GM21723 (cell line): ENCODE data around the gene SPCS3.
"Not testable (repeated sequence)": the region's sequence is repeated elsewhere in the genome, so short reads cannot be mapped to it uniquely, and the experiment has no call there.

Source experiments
- ATAC-seq: cut with Tn5 transposase; IDR thresholded peaks from one replicate; pipeline ENCODE4 v1.9.1; 2021; ENCODE audit warnings: mild to moderate bottlenecking, moderate library complexity; ENCODE audit not compliant: unreplicated experiment

SPCS3 gene

DNA sequence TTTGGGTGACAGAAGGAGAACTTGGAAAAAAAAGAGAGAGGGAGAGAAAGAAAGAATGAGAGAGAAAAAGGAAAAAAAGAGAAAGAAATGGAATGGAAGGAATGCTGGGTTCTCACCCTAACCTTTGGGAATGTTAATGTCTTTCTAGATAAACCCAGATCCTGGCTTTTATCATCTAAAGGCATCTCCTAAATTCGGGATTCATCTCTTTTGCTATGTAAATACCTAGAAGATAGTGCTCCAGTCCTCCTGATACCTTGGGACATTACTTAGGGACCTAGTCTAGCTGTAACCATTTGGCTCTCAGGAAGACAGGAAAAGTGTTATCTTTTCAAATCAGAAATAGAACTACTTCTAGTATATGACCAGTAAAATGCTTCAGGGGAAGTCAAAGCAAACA, 15.8 kb upstream of the SPCS3 start:
- ATAC-seq, result no peak

DNA sequence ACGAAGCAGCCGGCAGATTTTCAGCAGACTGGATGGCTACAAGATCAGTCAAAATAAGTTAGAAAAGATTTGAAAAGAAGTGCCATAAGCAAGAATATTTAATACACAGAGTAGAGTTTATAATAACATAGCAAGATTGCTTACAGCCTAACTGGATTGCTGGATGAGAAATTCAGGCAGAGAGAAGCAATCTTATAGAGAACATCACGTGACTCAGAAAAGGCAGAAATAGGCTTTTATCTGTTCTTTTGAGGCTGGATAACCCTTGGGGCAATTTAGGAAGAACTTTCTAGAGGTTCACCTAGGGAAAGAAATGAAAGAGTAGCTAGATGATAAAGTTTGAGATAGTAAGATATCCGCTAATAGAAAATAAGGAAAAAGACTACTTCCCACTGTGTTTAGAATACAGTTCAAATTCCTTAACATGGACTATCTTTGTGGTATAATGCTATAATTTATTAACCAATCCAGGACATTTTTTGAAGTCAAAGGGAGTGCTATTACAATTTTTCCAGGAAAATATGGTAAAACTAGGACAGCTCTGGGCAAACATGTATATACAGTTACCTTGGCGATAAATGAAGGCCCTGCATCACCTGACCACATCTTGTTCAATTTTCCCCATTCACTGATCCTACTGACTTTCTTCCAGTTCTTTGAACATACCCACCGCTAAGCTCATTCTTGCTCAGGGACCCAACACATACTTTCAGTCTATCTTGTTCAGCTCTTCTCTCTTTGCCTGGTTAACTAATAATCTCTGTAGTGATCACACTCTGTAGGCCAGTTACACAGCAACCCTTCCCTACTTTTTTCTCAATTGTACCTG, 12.7 kb upstream of the SPCS3 start:
- ATAC-seq, result no peak

DNA sequence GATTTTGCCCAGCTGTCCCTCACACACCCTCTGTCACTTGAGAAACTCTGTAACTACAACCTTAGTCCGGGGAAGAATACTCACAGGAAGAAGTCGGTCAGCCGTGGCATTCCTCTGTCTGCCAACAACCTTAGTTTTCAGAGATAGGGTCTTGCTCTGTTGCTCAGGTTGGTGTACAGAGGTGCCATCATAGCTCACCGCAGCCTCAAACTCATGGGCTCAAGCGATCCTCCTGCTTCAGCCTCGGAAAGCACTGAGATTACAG, 12.2 kb upstream of the SPCS3 start:
- ATAC-seq, result no peak

DNA sequence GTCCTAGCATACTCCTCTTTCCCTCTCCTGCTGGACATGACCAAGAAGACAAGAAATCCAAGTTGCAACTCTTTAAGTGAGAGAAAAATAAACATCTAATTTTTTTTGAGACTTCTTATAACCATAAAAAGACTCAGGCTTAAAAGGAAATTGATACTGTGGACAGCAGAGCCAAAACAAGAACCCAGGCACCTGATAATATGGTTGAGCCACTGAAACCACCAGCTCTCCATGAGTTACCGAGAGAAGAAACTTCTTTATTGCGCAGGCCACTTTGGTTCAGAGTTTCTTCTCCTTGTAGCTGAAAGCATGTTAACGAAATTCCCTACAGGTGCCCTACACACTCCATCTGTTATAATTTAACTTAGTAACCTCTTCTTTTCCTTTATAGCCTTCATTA, 11.3 kb upstream of the SPCS3 start:
- peak; percentile 72 for ATAC-seq

DNA sequence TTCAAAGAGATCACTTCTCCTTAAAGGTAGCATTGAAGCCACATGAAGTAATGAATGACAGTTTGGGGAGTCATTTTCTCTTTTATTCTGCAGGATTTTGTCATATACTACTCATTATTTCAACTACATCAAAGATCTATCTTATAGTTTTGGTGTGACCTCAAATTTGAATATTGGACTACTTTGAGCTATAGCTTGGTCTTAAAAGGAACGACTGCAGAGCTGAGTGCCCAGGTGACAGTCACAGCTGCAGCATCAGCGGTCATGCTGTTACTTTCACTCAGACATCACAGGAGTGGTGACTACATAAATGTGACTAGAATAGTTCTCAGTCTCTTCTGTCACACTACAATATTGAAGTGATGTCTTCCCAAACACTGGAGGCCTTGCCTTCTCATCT, 10.7 kb upstream of the SPCS3 start:
- ATAC-seq, result peak; percentile 99

DNA sequence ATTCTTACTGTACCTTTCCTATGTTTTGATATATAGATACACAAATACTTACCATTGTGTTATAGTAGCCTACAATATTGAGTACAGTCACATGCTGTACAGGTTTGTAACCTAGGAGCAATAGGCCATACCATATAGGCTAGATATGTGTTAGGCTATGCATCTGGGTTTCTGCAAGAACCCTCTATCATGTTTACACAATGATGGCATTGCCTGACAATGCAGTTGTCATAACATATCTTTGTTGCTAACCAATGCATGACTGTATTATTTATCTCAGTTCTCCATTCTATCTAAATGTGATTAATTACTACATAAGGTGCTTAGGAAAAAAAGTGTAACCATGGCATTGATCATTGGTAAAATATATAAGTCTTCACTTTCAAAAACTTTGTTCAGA, 10.0 kb upstream of the SPCS3 start:
- no peak for ATAC-seq

DNA sequence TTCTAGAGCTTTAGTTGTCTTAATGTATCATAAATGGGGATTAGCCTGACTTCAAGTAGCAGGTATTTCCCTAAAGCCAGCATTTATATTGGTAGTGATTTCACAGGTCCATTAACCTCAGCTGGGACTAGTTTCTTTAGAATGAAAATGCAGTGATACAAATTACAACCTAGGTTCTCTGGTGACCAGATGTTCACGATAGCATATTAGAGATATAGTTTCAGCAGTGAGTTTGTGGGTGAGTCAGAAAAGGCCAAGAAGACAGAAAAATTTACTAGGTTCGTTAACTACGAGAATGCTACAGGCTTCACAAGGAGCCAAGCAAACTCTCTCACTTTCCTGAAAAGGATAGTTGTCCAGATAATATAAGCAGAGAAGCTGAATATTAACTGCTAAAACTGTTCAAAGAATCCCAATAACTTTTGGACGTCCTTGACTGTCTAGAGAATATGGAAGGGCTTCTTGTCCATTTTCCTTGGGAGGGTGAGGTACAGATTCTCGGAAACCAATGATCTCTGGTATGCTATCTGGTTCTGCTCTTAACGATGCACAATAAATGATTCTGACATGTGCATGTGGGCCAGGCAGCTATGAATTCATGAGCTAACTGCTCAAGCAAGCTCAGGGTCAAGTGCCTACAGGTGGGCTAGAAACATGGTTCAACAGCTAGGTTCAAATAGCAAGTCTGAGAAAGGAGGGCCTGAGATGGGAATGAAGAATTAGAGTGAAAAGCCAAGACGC, 6.0 kb upstream of the SPCS3 start:
- ATAC-seq, result no peak

DNA sequence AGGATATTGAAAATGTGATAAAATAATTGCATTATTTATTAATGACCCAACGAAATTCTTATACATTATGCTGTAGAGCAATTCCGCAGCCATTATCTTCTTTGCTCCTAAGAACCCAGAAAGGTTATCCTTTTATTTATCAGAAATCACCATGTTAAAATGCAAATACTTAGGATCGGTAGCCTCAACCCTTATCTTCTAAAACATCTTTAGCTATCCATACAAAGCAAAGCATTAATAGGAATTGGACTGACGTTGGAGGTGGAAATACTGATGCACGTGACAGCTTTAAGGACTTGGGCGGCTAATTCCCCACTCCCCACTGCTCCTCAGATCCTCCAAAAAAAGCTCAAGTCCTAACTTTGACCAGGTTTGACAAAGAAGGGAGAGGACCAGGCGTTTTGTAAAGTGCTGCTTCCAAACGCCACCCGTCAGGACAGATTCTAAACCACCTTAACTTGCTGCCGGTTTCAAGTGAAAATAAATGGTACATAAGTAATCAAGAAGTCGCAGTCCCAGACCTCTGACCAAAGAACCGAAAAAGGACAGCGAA, 539 bp upstream of the SPCS3 start:
- ATAC-seq, result no peak

DNA sequence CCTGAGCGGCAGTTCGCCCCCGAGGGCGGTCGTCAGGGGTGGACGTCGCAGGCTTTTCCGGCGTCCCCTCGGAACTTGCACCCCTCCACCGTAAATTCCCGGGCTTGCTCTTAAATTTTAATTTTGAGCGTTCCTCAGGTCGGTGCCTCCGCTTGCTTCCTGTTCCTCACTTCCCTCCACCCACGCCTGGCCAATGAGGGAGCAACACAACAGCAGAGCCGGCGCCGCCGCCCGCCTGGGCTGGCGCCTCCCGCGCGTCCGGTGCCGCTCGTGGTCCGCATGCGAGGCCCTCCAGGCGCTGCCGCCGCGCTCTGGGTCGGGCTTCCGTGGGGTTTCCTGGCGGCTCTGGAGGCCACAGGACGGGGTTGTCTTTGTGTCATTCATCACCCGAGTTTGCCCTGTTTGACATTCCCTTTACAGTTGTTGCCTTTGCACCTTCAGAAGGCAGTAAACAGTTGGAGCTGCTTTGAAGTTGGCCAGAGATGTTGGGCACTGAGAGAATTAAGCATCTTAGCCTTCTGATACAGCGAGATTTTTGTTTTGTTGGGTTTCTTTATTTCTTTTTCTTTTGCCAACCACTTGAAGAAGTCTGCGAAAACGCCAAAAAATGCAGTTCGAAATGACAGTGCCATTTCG, 692 bp downstream of the SPCS3 start:
- ATAC-seq, result peak; percentile 80

DNA sequence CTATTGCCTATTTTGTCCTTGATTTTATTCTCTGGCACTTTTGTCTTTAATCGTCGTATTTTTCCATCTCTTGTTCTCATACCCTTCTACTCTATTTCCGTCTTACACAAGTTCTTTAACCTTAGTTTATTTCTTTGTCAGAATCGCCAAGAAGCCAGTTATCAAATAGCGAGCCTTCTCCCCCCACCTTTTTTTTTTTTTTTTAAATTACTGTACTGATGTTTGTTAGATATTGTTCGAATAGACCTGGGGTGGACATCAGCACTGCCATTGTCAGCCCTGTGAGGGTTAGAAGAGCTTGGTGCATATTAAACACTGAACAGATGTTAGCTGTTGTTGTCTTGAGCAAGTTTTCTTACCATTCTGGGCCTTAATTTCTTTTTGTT, 1.2 kb downstream of the SPCS3 start:
- ATAC-seq, result no peak

DNA sequence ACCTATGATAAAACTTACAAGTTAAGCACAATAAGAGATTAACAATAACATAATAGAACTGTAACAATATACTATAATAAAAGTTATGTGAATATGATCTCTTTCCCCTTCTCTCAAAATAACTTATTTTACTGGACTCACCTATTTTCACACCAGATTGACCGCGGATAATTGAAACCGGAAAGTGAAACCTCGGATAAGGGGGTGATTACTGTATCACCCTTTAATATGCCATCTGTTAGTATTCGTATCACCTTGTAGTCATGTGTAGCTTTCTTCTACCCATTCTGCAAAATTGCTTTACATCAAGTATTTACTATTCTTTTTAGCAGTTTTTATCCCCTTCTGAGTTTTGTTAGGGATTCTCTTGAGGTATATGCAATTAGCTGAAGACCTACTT, 1.8 kb downstream of the SPCS3 start:
- ATAC-seq, result no peak

DNA sequence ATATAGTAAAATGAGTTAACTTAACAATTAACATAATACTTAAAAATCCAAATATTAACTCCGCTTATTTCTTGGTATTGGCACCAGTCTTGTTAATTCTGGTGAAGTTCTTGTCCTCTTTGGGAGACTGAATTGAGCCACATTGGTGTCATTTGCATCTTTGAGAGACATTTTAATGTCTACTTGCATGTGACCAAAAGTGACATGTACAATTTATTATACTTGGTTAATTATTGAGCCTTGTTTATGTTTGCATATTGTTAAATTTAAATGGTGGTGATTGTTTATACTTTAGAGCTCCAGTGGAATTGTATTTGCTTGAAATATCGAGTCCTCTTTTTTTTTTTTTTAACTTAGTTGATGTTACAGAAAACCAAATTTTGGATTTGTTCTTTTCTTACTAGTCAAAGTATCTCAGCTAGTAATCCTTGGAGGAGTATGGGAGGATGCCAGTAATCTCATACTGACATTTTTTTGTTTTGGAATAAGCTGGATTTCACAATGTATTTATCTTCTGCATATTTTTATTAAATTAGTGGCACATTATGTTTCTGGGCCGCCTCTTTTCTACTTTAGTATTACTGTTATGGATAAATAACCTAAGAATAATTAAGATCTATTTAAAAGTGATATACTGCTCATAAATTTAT, 3.9 kb downstream of the SPCS3 start:
- ATAC-seq, result no peak

DNA sequence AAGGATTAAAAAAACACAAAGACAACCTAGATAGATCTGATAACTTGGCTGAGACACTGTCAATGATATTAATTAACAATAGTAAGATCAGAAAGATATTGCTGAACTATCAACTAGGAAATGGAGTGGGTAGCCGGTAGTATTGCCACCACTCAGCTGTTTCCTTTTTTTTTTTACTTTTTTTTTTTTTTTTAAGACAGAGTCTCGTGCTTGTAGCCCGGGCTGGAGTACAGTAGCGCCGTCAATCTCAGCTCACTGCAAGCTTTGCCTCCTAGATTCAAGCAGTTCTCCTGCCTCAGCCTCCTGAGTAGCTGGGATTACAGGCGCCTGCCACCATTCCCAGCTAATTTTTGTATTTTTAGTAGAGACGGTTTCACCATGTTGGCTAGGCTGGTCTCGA, 5.1 kb downstream of the SPCS3 start:
- not testable (repeated sequence) for ATAC-seq

DNA sequence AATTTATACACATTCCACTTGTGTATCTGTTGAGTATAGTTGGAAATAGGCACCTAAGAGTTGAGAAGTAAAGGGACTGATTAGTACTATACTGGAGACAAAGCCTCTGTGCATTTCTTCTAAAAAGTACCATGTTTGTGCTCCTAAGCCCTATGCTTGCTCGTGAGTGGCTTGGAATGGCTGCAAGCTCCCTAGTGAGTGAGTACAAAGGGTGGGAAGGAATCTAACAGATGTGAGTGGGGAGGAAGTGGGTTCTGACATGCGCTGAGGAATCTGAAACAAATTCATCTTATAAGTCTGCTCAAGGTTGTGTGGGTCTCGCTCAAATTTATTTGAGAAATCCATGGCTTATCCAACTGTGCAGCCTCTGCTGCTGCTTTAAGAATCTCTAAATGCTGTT, 13.3 kb downstream of the SPCS3 start:
- no peak for ATAC-seq

DNA sequence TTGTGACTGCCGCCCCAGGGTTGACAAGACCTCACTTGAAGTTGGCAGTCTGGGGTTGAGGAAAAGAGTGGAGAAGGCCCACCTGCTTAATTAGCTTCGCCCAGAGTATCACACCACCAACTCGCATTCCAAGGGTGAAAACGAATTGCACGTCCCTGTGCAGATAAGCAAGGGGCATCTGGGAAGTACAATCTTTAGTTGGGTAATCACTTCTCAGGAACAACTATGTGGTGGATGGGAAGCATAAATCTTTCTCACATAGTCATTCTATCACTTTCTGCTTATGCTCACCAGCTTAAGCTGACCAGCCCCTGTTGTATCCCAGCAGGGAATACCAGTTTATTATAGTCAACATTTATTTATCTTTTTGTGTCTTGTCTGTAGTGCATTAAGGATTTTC, 14.3 kb downstream of the SPCS3 start:
- ATAC-seq, result no peak

DNA sequence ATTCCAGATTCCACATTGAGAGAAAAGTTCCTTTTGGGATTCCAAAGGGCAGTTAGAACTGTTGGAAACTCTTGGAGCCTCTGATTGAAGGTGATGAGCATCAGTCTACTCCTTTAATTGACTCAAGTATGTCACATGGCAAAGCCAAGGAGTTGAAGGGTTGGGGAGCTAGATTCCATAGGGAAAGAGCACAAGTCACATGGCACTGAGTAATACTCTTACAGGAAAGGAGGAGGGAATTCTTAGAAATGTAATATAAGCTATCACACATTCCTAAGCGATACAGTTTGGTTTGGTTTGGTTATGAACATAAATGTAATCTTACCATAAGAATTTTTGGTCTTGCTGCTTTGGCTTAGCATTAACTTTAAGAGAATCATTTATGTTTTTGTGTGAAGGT, 15.7 kb downstream of the SPCS3 start:
- ATAC-seq, result no peak

DNA sequence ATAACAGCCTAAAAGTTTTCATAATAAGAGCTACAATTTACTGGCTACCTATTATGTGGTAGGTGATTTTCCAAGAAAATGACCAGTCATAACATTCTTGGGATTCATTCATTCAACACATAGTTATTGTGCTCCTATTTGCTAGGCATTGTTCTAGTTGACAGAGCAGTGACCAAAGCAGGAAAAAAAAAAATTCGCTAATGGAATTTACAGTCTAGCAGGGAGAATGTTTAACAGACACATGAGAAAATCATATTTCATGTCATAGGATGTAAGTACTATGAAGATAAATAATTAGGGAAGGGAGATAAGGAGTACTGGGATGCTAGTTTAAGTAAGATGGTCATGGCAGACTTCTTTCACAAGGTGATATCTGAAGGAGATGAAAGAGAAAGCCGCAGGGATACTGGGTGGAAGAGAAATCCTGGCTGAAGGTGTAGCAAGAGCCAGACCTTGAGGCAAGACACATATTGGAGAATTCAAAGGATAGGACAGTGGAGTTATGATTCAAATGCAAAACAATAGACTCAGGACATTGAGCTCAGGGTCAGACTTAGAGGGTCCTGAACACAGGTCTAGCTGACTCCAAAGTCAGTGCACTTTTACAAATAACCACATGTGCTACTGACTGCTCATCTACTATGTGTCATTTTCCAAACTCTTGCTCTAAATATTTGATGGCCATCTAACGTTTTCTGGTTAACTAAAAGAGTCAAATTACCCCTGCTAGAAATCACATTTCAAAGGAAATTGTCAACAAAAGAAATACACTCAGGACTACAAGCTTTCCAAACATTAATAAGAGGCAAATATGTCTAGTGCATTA, 20.4 kb downstream of the SPCS3 start:
- peak; percentile 30 for ATAC-seq

DNA sequence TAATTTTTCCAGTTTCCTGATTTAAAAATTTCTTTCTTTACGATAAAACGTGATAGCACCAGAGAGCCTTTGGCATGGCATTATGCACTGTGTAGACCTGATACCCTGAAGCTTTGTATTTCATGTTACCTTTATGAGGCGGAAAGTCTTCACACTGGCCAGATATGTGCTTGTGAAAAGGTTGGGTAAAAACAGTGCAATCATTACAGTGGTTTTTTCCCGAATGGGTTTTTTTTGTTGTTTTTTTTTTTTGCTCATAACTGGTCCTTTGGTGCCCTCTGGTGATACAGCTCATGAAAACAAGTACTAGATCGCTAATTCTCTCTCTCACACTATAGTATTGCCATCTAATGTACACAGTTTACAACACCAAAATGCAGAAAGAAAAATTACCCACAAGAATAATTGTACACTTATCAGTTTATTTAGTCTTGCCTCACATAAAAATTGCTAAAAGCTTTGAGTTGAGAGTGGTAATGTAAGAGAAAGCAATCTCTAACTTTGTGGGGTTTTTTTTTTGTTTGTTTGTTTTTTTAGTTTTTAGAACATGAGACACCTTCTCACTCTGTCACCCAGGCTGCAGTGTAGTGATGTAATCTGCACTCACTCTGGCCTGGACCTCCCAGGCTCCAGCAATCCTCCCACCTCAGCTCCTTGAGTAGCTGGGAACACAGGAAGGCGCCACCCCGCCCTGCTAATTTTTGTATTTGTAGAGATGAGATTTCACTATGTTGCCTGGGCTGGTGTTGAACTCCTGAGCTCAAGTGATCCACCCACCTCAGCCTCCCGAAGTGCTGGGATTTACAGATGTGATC, 21.3 kb downstream of the SPCS3 start:
- ATAC-seq, result peak; percentile 72

DNA sequence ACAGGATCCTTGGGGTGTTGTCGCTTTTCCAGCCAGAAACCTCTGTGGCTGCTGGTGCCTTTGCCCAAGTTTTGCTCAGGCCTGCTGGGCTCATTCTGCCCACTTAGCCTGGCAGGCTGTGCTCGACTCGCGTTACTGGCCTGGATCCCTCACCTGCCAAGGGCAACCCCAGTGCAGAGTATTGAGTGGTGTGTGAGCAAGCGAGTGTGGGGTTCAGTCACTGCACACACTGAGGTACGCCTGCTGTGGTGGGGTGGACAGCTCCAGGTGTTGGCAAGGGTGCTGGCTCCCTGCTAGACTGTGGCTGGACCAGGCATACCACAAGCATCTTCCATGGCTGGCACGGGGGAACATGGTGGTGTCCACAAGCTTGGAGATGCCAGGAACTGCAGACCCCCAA, 22.6 kb downstream of the SPCS3 start:
- ATAC-seq, result no peak

DNA sequence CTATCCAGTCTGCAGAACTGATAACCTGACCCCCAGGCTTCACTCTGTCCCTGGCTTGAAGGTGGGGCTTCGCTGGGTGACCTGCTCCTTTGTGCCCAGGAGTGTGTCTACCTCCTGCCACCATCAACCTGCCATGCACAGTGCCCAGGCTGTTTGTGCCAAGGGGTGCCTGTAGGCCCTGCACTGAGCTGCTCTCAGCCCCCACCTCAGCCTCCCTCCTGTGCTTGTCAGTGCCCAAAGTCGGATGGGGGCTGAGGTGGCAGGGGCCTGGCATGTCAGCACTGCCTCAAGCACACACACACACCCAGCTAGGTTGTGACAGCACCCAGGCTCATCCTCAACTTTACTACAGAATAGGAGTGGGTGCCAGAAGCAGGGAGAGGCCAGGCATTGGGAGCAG, 23.5 kb downstream of the SPCS3 start:
- no peak for ATAC-seq
